ENCODE data around the gene ZNF580. TPM values are rescaled to one million over a fixed set of nuclear protein-coding genes. Genes with fewer than 3 reads are reported as not detected.

ZNF580 gene
- total RNA-seq, 1 experiment from 2014 or later: 22.8 TPM

- H3K23ac ChIP-seq (ENCODE audit: insufficient read length, low read depth, low read length): no peak overlapping the region
- no peak overlapping the region for H2BK20ac ChIP-seq (ENCODE audit: low read depth, low read length, poor library complexity, severe bottlenecking)
- H3K4me2 ChIP-seq (ENCODE audit: insufficient read depth, insufficient read length, low read length): no peak overlapping the region
- TF ChIP-seq CTCF (conservative IDR thresholded peaks at IDR 0.05): no peak
- peaks cover 7% of the 10 kb centered on the region; the same call in 1 of the 2 replicates for H3K79me2 ChIP-seq (ENCODE audit: insufficient read depth, low read length)
- H3K4me1 ChIP-seq (ENCODE audit: insufficient read depth, low read length): no peaks in the 10 kb centered on the region
- Mint-ChIP-seq H3K36me3 (ENCODE audit: insufficient read depth in 1 of 3, low read depth in 3 of 3) (peaks cover 73 to 92% (median 89%) of the 10 kb centered on the region in 3 experiments), H3K4me3 (no peak overlapping the region), H3K4me1 (peaks cover 11 to 12% of the 10 kb centered on the region in 2 experiments), H3K27me3 (ENCODE audit: low read depth) (no peaks in the 10 kb centered on the region), H3K9me3 (no peaks in the 10 kb centered on the region), H3K27ac (no peak overlapping the region; a peak in 1 of 7 replicates)
- H3K4ac ChIP-seq (ENCODE audit: low read depth, low read length): no peak overlapping the region
- H3K14ac ChIP-seq (ENCODE audit: insufficient read depth, low read length): no peak overlapping the region
- H3K23me2 ChIP-seq (ENCODE audit: insufficient read length, low read depth, low read length, poor library complexity, severe bottlenecking): no peaks in the 10 kb centered on the region
- H2BK12ac ChIP-seq (ENCODE audit: insufficient read length, low read depth, low read length): no peak overlapping the region
- no peak overlapping the region for H3T11ph ChIP-seq (ENCODE audit: low read length)
- H2BK15ac ChIP-seq (ENCODE audit: low read depth, low read length): no peak overlapping the region
- H2BK5ac ChIP-seq (ENCODE audit: insufficient read length, low read length): no peak overlapping the region
- H4K20me1 ChIP-seq (ENCODE audit: control insufficient read depth, insufficient read depth, insufficient read length): no peaks in the 10 kb centered on the region
- H2BK120ac ChIP-seq (ENCODE audit: low read depth, low read length, poor library complexity, severe bottlenecking): no peak overlapping the region
- H3K79me1 ChIP-seq (ENCODE audit: insufficient read depth, low read depth, low read length, poor library complexity, severe bottlenecking): no peaks in the 10 kb centered on the region
- no peak overlapping the region for H3K18ac ChIP-seq (ENCODE audit: insufficient read length, low read depth, low read length)
- H4K5ac ChIP-seq (ENCODE audit: insufficient read length, low read depth, low read length): no peak overlapping the region
- no peaks in the 10 kb centered on the region for H3K27me3 ChIP-seq (ENCODE audit: insufficient read depth, low read length)
- no peak overlapping the region for H3K9ac ChIP-seq (ENCODE audit: extremely low read depth, insufficient read length, low read length)
- H2AK5ac ChIP-seq (ENCODE audit: insufficient read length, low read length): no peak overlapping the region
- H2AFZ ChIP-seq (ENCODE audit: low read length): no peak overlapping the region
- no peak overlapping the region for H3K56ac ChIP-seq (ENCODE audit: insufficient read length, low read depth, low read length)
- WGBS (ENCODE audit: extremely low coverage, insufficient read length, low lambda C conversion rate): no CpG with 5 or more reads among the region's 12 CpGs
- no peak for DNase-seq
- H3K9me3 ChIP-seq (ENCODE audit: control insufficient read depth, low read depth, low read length): no peaks in the 10 kb centered on the region
- no peak overlapping the region for H4K8ac ChIP-seq (replicated peaks; ENCODE audit: insufficient read length, low read depth, low read length)
- no peak overlapping the region for H4K91ac ChIP-seq (ENCODE audit: insufficient read length, low read depth, low read length)
- H3K27ac ChIP-seq (ENCODE audit: insufficient read length, low read depth, low read length): no peak overlapping the region
Observed at GRCh38 chr19:55666343-55667005, 25.7 kb downstream of the ZNF580 start.
